Measurements from ENCODE around the gene NEK7.
"Not testable (repeated sequence)": the region's sequence is repeated elsewhere in the genome, so short reads cannot be mapped to it uniquely, and the experiment has no call there.

NEK7 gene

GRCh38 chr1:198298640-198299039 lies 141.8 kb downstream of the NEK7 start:
- DNase-seq = no peak

GRCh38 chr1:198300451-198300850 lies 143.7 kb downstream of the NEK7 start:
- DNase-seq = no peak

DNA sequence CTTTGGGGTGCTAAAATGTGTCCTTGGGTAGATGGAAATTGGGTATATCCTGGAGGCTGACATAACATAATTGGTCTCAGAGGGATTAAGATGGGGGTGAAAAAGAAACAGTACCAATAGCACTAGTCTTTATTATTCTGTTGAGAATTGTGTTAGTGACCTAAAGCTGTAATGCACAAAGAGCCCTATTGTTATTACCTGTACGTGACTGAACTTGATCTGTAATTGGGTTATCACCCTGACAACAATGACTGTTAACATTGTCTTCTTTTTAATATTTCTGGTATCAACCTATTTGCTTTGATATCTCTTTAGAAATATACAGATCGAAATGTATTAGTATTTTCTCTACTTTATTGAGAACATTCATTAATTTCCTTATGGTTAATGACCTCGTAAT lies 147.6 kb downstream of the NEK7 start:
- DNase-seq = no peak

DNA sequence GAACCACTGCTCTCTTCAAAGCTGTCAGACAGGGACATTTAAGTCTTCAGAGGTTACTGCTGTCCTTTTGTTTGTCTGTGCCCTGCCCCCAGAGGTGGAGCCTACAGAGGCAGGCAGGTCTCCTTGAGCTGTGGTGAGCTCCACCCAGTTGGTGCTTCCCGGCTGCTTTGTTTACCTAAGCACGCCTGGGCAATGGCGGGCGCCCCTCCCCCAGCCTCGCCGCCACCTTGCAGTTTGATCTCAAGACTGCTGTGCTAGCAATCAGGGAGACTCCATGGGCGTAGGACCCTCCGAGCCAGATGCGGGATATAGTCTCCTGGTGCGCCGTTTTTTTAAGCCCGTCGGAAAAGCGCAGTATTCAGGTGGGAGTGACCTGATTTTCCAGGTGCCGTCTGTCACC lies 158.0 kb downstream of the NEK7 start:
- DNase-seq = not testable (repeated sequence)

DNA sequence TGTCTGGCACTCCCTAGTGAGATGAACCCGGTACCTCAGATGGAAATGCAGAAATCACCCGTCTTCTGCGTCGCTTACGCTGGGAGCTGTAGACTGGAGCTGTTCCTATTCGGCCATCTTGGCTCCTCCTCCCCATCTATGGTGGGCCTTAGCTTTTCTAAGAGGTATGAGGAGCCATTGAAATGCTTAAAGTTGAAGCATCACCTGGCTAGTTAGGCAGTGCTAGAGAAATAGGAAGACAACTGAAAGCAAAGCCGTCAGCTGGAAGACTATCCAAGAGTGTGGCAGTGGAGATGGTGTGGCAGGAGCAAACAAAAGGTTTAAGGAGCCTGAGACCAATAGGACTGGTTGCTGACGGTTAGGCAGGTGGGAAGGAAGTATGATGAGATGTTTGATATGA lies 158.5 kb downstream of the NEK7 start:
- DNase-seq = not testable (repeated sequence)

DNA sequence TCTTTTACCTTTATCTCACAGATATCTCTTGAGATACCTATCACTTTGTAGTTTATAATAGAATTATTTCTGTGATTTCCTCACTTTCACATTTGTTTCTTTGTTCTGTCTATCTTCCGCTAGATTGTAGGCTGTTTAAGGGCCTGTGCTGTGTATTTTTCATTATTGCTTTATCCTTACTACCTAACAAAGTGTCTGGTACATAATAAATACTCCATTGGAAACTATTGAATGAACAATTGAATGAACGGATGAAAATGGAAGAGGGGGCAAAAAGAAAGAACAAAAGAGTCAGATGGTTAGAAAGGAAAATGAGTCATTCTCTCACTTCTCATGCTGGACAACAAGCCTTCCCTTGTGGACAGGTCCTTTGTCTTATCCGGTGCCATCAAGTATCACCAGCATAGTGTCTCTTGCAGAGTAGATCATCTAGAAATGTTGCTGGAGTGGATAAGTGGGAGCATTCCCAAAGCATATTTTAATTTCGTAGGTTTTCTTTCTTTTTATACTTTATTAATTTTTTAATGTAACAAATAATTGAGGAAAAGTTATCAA lies 159.8 kb downstream of the NEK7 start:
- no peak for DNase-seq

DNA sequence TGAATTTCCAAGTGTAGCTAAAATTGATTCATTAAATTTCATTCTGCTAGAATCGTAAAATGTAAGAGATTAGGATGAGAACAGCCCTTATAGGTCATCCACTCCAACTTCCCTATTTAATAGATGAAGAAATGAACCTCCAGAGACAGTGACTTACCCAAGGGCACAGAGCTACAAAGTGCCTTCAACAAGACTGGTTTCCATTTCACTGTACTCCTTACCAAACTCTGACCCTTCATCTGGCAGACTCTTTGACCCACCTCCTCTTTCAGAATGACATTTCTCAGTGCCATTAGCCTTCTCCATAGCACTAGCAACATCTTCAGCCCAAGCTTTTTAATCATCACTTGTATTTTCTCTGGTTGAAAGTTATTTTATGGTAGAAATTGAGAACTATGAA lies 161.3 kb downstream of the NEK7 start:
- no peak for DNase-seq

DNA sequence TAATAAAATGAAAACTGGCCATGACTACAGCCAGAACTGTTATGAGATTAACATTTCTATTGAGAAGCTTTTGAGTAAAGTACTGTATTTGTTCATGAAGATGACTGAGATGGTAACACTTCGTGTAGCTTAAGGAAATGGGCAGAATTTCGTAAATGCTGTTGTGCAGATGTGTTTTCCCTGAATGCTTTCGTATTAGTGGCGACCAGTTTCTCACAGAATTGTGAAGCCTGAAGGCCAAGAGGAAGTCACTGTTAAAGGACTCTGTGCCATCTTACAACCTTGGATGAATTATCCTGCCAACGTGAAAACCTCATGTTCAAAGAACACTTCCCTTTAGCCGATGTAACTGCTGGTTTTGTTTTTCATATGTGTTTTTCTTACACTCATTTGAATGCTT lies 164.0 kb downstream of the NEK7 start:
- DNase-seq = no peak

GRCh38 chr1:198326232-198326631 lies 169.4 kb downstream of the NEK7 start:
- no peak for DNase-seq

- DNase-seq = no peak
These were observed 170.1 kb downstream of the NEK7 start for GRCh38 chr1:198326915-198327314.

DNA sequence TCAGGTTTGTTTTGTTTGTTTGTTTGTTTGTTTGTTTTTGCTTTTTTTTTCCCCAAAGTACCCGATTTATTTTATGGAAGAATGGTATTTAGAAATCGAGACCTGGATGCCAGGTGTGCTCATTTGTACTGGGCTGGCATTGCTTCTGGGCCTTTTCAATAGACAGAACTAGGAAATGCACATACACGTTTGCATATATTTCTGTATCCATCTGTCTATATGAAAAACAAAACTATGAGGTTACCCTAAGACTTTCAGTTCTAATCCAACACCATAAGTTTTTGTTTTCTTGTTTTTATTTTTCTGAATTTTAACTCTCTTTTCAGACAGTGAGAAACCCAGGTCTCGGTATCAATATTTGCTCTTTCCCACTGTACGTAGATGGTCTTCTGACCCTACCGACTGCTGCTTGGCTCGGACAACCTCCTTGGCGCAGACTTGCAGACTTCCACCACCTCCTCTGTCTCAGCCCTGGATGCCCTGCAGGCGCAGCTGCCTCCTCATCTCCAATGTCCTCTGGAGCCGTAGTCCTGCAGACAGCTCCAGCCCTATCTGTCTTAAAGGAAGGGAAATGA lies 171.7 kb downstream of the NEK7 start:
- DNase-seq = no peak

GRCh38 chr1:198330982-198331615 lies 174.3 kb downstream of the NEK7 start:
- DNase-seq = no peak

- DNase-seq = no peak
These were observed 176.9 kb downstream of the NEK7 start for GRCh38 chr1:198333744-198334143.

DNA sequence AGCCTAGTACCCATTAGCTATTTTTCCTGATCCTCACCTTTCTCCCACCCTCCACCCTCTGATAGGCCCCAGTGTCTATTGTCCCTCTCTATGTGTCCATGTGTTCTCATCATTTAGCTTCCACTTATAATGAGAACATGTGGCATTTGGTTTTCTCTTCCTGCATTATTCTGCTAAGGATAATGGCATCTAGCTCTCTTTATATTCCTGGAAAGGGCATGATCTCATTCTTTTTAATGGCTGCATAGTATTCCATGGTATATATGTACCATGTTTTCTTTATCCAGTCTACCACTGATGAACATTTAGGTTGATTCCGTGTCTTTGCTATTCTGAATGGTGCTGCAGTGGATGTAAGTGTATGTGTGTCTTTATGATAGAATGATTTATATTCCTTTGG lies 178.9 kb downstream of the NEK7 start:
- no peak for DNase-seq

DNA sequence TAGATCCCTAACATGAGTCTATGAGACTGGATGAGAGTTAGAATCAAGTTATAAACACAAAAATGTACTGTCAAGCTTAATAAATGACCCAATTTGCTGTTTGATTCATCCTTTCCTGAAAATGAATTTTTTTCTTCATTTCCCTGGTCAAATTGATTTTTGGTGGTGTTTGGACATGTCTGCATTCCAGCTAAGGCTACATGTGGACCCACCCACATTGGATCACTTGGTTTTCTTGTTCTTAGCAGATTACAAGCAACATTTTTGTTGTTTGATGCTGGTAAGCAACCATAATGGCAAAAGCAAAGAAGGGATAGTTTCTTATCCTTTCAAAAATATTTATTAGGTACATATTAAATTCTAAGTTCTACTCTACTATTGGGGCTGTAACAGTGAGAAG lies 181.1 kb downstream of the NEK7 start:
- no peak for DNase-seq

- no peak for DNase-seq
These were observed 183.3 kb downstream of the NEK7 start for GRCh38 chr1:198340139-198340538.

GRCh38 chr1:198346178-198346577 lies 189.4 kb downstream of the NEK7 start:
- DNase-seq = no peak

DNA sequence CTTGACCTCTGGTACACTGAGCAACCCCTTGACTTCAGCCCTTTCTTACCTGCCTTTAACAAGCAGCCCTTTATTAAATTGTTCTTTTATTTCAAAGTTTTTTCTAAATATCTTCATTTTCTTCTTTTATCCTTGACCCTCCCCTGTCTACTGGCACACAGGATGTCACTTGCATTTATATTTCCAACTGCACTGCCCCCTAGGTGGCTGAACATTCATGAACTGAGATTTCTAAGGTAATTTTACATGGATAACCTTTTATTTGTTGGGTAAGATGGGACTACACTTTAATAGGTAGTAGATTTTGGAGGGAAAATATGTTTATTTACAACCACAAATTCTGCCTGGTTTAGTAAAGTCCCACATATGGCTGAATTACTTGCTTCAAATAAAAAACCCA lies 193.7 kb downstream of the NEK7 start:
- DNase-seq = no peak

DNA sequence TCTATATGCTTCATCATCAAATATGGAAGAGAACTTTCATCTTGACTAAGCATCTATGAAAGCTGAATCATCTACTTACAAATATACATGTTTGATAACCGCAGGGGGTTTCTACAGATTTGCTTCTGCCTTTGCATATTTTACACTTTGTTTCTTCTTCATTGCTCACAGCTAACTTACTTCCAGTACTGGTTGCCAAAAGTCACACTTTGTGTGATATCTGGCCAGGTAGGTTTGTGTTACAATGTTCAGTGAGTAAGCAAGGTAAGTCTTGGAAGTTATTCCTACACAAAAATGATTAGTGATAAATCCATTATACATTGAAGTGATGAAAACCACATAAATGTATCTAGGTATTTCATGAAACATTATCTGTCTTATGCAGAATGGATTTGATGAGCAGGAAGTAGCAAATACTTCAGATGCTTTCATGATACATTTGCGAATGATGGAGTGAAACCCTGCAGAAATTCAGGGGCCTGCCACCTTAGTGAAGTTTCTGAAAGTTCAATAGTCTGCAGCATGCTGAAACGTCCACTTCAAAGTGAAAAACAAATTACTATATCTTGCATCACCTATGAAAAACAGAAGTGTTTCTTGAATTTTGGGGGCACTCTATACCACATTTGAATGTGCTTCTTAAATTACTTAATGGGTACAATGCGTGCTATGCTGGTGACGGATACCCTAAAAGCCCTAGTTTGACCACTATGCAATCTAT lies 196.3 kb downstream of the NEK7 start:
- DNase-seq = no peak

DNA sequence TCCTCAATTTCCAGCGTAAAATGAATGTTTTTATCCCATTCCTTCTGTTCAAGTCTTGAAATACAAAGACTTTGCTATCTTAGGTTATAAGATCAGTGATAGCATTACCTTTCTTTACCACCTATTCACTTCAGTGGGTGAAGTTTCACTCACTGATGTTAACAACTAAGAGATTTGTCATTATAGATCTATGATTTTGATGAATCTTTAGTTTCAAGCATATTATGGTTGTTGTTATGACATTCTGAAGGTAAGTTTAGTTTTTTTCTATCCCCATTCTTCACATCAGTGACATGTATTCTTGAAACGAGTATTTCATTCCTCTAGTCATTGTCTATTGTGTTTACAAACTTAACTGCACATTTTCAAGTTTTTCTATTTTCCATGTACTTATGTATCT lies 201.1 kb downstream of the NEK7 start:
- DNase-seq = no peak

DNA sequence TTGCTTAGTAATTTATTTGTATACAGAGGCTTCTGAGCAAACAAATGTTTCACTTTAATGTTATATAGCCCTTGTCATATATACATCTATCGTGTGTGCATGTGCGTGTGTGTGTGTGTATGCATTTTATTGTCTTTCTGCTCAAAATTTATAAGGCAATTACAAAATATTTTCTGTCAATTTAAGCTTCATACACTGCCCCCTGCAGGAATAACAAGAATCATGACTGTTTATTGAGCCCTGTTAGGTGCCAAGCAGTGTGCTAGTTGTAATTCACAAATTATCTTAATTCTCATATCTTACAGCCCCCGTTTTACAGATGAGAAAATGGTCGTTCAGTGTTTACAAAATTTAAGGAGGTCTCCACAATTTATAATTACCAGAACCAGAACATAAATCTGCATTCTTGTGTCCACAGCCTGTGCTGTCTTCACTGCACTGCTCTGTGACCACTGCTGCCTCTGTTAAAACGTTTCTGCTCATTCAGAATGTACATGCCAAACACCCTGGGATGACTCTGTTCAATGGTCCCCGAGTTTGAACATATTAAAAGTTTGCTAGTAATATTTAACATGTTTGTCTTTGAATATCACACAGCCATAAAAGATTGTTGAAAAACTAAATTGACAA lies 202.3 kb downstream of the NEK7 start:
- no peak for DNase-seq

GRCh38 chr1:198360208-198360729 lies 203.5 kb downstream of the NEK7 start:
- DNase-seq = no peak

DNA sequence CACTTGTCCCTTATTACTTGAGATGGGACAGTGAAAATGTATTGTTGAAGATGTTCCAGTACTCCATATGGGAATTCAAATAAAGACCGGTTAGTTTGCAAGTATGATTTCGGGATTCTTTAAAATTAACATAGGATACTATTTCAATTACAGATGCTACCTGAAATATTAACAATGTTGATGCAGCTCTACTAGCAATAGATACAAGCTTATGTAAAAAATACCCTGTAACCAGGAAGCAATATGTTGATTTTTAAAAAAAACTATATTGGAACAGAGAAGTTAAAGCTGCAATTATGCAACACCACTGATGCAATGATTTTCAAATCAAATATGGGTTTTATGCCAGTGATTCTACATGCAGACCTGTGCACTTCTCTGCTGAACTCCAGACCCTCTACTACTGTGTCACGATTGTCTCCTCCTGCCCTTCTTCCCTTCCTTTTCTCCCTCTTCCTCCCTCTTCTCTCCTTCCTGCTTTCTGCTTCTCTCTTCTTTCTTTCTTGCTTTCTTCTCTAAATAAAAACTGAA lies 204.5 kb downstream of the NEK7 start:
- DNase-seq = no peak
